HG02798 (cell line): Measurements from ENCODE around the gene FAM184A.

Experiments
- ATAC-seq: cut with Tn5 transposase; IDR thresholded peaks from one replicate; pipeline ENCODE4 v1.9.1; 2021; ENCODE audit warnings: mild to moderate bottlenecking; ENCODE audit not compliant: unreplicated experiment, poor library complexity

The FAM184A gene

DNA sequence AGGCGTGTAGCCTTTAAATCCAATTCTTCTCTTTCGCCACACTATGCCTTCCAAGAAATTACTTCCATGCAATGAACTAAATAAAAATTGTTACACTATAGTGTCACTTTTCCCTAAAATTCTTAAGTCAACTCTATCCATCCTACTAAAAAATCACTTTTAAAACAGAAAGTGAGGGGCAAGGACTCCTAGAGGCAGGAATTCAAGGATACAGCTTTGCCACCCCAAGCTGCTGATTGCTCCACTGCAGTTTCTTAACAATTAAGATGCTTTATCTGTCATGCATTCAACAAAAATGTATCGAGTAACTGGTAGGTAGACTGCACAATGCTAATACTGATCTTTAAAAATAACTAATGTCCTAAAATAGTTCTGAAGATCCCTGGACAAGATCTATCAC lies 147.8 kb downstream of the FAM184A start:
- no peak for ATAC-seq

DNA sequence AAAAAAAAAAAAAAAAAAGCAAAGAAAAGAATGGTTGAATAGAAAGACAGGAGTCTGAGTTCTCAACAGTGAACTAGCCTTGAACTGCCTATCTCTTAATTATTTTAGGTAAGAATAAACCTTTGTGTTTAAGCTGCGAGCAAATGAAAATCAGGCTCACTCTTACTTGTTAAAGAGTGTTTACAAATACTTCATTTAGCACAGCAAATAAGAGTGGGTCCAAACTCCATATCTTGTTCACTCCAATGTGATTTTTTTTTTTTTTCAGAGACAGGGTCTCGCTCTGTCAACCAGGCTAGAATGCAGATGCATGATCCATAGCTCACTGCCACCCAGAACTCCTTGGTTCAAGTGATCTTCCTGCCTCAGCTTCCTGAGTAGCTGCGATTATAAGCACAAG lies 155.4 kb downstream of the FAM184A start:
- no peak for ATAC-seq

DNA sequence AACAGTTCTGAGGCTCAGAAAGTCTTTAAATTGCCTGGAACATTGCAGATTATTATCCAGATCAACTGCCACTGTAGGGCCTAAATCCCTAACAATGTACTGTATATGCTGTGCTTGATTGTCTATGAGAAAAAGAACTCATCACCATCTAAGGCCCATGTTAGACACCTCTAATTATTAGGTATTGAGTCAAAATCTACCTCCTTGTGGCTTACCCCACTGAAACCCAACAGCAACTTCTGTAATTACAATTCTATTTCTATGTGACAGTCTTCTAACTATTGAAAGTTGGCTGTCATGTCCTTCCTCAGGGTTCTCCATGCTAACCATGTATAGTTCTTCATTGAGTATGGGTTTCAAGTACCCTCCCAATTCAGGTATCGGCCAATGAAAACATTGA lies 157.4 kb downstream of the FAM184A start:
- ATAC-seq: no peak

DNA sequence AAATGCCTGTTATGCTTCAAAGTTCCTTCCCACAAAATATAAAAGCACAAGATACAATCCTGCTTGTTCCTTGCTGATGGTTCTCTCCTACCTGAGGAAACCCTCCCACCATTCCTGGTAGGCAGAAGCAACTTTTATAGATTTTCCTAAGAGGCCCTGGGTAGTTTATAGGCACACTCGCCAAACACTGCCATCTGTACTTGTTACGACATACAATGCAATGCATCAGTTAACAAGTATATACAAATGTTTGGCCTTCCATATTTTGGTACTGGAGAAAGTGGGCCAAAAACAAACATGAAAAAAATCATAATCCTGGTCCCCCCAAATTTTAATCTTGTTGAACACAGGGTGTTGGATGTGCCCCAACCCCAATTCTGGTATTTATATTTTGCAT lies 160.1 kb downstream of the FAM184A start:
- ATAC-seq: no peak

DNA sequence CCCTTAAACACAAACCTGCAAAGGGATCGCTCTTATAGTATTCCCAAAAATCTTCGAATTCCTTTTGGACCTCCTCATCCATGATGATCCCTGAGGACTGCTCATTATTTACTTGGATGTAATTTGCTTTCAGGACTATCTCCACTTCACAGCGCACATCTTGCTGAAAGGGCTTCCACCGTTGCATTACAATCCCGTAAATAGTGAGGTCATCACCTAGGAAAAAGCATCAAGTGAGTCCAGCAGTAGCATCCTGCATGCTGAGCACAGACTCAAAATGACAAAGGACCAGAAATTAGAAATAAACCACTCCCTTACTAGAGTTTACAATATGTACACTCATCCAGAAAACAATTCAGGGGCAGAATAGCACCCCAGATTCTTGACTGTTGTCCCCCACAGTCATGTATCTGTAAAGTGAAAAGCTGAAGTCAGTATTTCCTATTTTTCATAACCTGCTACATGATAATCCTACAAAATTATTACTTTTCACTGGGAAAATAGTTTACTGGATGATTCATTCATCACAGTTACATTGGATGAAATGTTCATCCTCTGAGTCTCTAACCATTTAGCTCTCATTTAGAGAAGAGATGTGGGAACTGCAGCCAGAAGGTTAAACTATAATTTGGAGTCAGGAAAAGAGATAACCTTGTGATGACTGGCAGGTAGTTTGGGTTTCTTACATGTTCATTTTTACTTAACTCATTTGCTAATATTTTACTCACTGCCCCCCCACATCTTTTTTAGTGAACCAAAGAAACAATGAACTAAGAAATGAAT lies 160.7 kb downstream of the FAM184A start:
- no peak for ATAC-seq

DNA sequence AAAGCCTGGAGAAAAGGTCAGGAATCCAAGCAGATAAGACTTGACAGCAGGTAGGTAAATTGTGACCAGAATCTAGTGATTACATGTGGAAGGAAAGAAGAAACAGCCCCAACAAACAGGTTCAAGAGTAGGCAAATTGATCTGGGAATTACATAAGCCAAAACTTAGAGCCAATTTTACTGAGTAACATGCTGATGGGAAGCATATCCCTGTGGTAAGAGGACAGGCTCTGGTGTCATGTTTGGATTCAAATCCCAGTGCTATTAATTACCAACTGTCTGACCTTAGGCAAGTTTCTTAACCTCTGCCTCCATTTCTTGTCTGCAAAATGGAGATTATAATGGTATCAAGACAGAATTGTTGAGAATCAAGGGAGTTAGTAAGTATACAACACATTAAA lies 163.9 kb downstream of the FAM184A start:
- no peak for ATAC-seq

DNA sequence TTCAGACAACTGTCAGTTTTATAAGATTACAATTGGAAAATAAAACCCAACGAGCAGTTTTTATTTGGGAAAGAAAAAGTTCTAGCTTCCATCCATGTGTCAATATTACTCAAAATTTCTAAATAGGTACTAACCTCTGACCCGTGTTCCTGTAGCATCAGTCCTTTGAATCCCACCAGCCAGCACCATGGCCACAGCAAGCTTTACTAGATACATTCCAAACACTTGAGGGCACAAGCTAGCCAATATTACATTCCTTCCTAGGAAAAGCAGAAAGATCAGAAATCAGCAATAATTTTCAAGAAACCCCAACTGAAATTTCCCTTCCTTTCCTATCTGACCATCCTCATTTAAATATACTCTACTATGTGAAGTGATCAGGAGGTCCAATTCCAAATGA lies 165.3 kb downstream of the FAM184A start:
- no peak for ATAC-seq

DNA sequence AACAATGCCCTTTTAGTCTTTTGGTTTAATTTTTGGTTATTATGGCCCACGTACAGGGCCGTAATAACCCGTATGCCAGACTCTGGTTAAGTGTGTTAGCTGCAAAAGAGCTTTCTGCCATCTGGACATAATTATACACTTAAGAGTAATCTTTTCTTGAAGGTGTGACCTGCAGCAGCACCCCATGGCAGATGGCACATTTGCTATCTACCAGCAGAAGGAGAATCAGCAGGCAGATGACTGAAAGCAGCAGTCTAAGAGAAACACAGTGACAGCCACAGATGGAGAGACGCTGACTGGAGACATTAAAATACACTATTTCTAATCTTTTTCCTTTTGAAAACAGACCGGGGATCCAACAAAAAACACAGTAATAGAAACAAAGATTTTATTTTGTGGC lies 165.8 kb downstream of the FAM184A start:
- ATAC-seq: no peak
